ENCODE data around the gene ZNF467.

Gene ZNF467

DNA sequence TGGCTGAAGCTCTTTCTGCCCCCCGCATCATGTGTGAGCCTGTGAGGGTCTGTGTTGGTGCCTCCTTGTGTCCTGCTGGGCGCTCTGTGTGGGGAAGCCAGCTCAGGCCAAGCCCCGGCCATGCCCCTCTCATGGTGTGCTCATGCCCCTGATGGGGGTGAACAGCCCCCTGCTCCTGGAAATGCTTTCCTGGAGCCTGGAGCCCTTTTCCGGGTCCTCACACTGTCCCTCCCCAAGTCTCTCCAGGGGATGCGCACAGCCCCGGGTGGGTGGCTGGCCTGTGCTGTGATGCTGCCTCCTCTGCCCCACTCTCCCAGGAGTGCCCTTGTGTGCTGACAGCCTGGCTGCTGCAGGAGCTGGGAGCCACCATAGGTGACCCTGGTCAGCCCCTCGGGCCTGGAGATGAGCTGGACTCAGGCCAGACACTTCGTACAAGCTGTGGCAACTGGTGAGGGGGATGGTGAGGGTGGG lies 43.9 kb upstream of the ZNF467 start:
- H3K4me2 ChIP-seq (ENCODE audit: low read length), result no peak overlapping the region
- no peaks in the 10 kb centered on the region for H3K9me3 ChIP-seq (ENCODE audit: control insufficient read depth, low read length)
- no peaks in the 10 kb centered on the region for H3K4me1 ChIP-seq
- H2AFZ ChIP-seq, result no peak overlapping the region
- no peaks in the 10 kb centered on the region for H3K27me3 ChIP-seq (ENCODE audit: control insufficient read depth, insufficient read depth, low read length)
- H3K27ac ChIP-seq, result no peak overlapping the region
- TF ChIP-seq, protein P1, sequence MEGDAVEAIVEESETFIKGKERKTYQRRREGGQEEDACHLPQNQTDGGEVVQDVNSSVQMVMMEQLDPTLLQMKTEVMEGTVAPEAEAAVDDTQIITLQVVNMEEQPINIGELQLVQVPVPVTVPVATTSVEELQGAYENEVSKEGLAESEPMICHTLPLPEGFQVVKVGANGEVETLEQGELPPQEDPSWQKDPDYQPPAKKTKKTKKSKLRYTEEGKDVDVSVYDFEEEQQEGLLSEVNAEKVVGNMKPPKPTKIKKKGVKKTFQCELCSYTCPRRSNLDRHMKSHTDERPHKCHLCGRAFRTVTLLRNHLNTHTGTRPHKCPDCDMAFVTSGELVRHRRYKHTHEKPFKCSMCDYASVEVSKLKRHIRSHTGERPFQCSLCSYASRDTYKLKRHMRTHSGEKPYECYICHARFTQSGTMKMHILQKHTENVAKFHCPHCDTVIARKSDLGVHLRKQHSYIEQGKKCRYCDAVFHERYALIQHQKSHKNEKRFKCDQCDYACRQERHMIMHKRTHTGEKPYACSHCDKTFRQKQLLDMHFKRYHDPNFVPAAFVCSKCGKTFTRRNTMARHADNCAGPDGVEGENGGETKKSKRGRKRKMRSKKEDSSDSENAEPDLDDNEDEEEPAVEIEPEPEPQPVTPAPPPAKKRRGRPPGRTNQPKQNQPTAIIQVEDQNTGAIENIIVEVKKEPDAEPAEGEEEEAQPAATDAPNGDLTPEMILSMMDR (IDR thresholded peaks at IDR 0.05), result no peak
- no peak overlapping the region for H3K4me3 ChIP-seq (ENCODE audit: low read depth, low read length)
- no peaks in the 10 kb centered on the region for H3K79me2 ChIP-seq
- H3K9ac ChIP-seq, result no peak overlapping the region
- H3K36me3 ChIP-seq (ENCODE audit: control insufficient read depth, insufficient read depth, low read length), result no peaks in the 10 kb centered on the region

DNA sequence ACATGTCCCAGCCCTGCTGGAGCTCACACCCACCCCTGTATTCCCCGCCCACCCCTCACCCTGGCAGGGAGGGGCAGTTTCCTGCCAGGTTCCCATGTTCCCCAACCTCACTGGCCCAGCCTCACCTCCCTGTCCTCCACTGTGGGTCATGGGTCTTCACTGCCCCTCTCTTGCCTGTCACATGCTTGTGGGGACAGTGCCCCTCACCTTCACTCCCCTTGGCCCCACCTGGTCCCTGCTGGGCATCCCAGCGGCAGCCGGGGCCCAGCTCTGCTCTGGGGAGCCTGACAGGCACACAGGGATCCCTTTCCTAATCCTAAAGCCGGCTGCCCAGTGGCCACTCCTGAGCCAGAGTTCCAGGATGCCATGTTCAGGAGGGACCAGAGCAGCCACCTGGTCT lies 43.4 kb upstream of the ZNF467 start:
- Histone ChIP-seq H3K36me3 (ENCODE audit: control insufficient read depth, insufficient read depth, low read length) (no peaks in the 10 kb centered on the region), H2AFZ (no peak overlapping the region)
- TF ChIP-seq, protein P1 (IDR thresholded peaks at IDR 0.05), result no peak

DNA sequence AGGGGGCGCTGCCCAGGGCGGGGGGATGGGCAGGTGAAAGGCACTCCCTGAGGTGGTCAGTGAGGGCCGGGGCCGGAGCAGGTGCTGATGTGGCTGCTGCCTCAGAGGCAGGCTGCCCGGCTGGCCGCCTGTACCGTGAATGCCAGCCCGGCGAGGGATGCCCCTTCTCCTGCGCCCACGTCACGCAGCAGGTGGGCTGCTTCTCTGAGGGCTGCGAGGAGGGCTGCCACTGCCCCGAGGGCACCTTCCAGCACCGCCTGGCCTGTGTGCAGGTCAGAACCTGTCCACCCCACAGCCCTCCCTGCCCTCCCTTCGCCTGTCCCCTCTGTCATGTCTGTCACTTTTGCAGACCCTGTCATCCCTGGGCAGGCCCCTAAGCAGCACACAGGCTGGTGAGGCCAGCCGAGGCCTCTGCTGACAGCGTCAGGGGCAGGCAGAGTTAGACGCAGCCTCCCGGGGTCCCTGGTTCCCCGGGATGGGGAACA lies 42.9 kb upstream of the ZNF467 start:
- Histone ChIP-seq H3K4me2 (ENCODE audit: low read length) (no peak overlapping the region), H3K79me2 (no peaks in the 10 kb centered on the region), H3K27me3 (ENCODE audit: control insufficient read depth, insufficient read depth, low read length) (no peaks in the 10 kb centered on the region), H3K36me3 (ENCODE audit: control insufficient read depth, insufficient read depth, low read length) (no peaks in the 10 kb centered on the region), H3K4me1 (no peaks in the 10 kb centered on the region), H2AFZ (no peak overlapping the region), H3K9ac (no peak overlapping the region), H3K4me3 (ENCODE audit: low read depth, low read length) (no peak overlapping the region), H3K27ac (no peak overlapping the region), H3K9me3 (ENCODE audit: control insufficient read depth, low read length) (no peaks in the 10 kb centered on the region)
- TF ChIP-seq, protein P1 (IDR thresholded peaks at IDR 0.05), result no peak

More for the DNA sequence above, 43.4 kb upstream of the ZNF467 start:
- H3K27me3 ChIP-seq (ENCODE audit: control insufficient read depth, insufficient read depth, low read length), result no peaks in the 10 kb centered on the region
- H3K27ac ChIP-seq, result no peak overlapping the region
- H3K79me2 ChIP-seq, result no peaks in the 10 kb centered on the region
- H3K4me2 ChIP-seq (ENCODE audit: low read length), result no peak overlapping the region
- no peak overlapping the region for H3K9ac ChIP-seq
- H3K4me1 ChIP-seq, result no peaks in the 10 kb centered on the region
- H3K9me3 ChIP-seq (ENCODE audit: control insufficient read depth, low read length), result no peaks in the 10 kb centered on the region
- no peak overlapping the region for H3K4me3 ChIP-seq (ENCODE audit: low read depth, low read length)

DNA sequence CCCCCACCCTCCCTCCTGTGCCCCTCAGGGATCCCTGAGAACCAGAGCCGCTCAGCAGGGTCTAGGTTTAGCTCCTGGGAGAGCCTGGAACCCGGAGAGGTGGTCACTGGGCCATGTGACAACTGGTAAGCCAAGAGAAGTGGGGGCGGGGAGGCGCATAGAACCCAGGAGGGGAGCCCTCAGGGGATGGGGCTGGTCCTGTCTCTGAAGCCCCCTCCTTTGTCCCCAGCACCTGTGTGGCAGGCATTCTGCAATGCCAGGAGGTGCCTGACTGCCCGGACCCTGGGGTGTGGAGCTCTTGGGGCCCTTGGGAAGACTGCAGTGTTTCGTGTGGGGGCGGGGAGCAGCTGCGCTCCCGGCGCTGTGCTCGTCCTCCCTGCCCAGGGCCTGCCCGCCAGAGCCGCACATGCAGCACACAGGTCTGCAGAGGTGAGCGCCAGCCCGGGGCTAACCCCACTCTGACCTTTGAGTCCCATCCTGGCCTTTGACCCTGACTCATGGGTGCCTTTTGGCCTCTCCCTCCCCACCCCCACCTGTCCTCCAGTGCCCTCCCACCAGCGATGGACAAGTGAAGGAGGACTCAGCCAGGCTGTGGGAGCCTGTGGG lies 42.4 kb upstream of the ZNF467 start:
- H3K27ac ChIP-seq, result no peak overlapping the region
- no peaks in the 10 kb centered on the region for H3K79me2 ChIP-seq
- H3K9ac ChIP-seq, result no peak overlapping the region
- no peak overlapping the region for H2AFZ ChIP-seq
- H3K27me3 ChIP-seq (ENCODE audit: control insufficient read depth, insufficient read depth, low read length), result no peaks in the 10 kb centered on the region
- no peaks in the 10 kb centered on the region for H3K4me1 ChIP-seq
- H3K4me2 ChIP-seq (ENCODE audit: low read length), result no peak overlapping the region
- H3K36me3 ChIP-seq (ENCODE audit: control insufficient read depth, insufficient read depth, low read length), result no peaks in the 10 kb centered on the region
- no peaks in the 10 kb centered on the region for H3K9me3 ChIP-seq (ENCODE audit: control insufficient read depth, low read length)
- TF ChIP-seq, protein P1 (IDR thresholded peaks at IDR 0.05), result no peak
- no peak overlapping the region for H3K4me3 ChIP-seq (ENCODE audit: low read depth, low read length)

DNA sequence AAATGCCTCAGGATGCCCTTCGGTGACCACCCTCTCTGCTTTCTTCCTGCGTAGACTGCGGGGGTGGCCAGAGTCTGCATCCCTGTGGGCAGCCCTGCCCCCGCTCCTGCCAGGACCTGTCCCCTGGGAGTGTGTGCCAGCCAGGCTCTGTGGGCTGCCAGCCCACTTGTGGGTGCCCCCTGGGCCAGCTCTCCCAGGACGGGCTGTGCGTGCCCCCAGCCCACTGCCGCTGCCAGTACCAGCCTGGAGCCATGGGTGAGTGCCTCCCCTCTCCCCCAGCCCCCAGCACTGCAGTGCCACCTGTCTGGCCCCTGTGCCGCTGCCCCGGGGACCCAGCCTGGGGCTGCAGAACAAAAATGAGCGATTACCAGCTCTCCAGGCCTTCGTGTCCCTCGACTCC lies 41.7 kb upstream of the ZNF467 start:
- Histone ChIP-seq H3K36me3 (ENCODE audit: control insufficient read depth, insufficient read depth, low read length) (no peaks in the 10 kb centered on the region), H3K4me1 (no peaks in the 10 kb centered on the region), H3K79me2 (no peaks in the 10 kb centered on the region), H3K9ac (no peak overlapping the region), H3K4me3 (ENCODE audit: low read depth, low read length) (no peak overlapping the region), H3K4me2 (ENCODE audit: low read length) (no peak overlapping the region), H2AFZ (no peak overlapping the region), H3K27me3 (ENCODE audit: control insufficient read depth, insufficient read depth, low read length) (no peaks in the 10 kb centered on the region), H3K27ac (no peak overlapping the region), H3K9me3 (ENCODE audit: control insufficient read depth, low read length) (no peaks in the 10 kb centered on the region)
- TF ChIP-seq, protein P1 (IDR thresholded peaks at IDR 0.05), result no peak

Data from parathyroid adenoma (tissue), 2 donors.